Trophoblast cell (in vitro differentiated cells and primary cell): ENCODE results near the gene CCDC137.

ENCODE experiments used
- DNase-seq, 2 donors: peaks; one replicate each; pipeline ENCODE4 v3.0.0-alpha.2; 2016
- H2AFZ ChIP-seq: 2 replicates; pipeline ENCODE4 v1.6.1; 2013; ENCODE audit warnings: low read length, moderate library complexity, mild to moderate bottlenecking; ENCODE audit not compliant: insufficient read depth, poor library complexity
- H2AK5ac ChIP-seq: 2 replicates; pipeline ENCODE4 v1.6.1; 2013; ENCODE audit warnings: mild to moderate bottlenecking, low read length
- H2BK120ac ChIP-seq: 2 replicates; pipeline ENCODE4 v1.6.1; 2013; ENCODE audit warnings: low read length, mild to moderate bottlenecking, moderate library complexity; ENCODE audit not compliant: insufficient read depth, poor library complexity
- H2BK12ac ChIP-seq: 2 replicates; pipeline ENCODE4 v1.6.1; 2013; ENCODE audit warnings: mild to moderate bottlenecking, low read length, moderate library complexity
- H2BK5ac ChIP-seq: 2 replicates; pipeline ENCODE4 v1.6.1; 2013; ENCODE audit warnings: low read length, low read depth, moderate library complexity, mild to moderate bottlenecking; ENCODE audit not compliant: poor library complexity
- H3K14ac ChIP-seq: 2 replicates; pipeline ENCODE4 v1.6.1; 2013; ENCODE audit warnings: mild to moderate bottlenecking, low read length
- H3K18ac ChIP-seq: 2 replicates; pipeline ENCODE4 v1.6.1; 2013; ENCODE audit warnings: mild to moderate bottlenecking, low read length
- H3K23ac ChIP-seq: 2 replicates; pipeline ENCODE4 v1.6.1; 2013; ENCODE audit warnings: low read length
- H3K27ac ChIP-seq: 2 replicates; pipeline ENCODE4 v1.5.1; 2013; ENCODE audit warnings: low read depth, mild to moderate bottlenecking, inconsistent platforms, low read length, moderate library complexity
- H3K27me3 ChIP-seq: 2 replicates; pipeline ENCODE4 v1.6.1; 2013; ENCODE audit warnings: inconsistent platforms, mild to moderate bottlenecking, low read length, moderate library complexity; ENCODE audit not compliant: insufficient read depth
- H3K36me3 ChIP-seq, 2 experiments: 1 replicate in 1 of 2; 2 replicates in 1 of 2; pipeline ENCODE4 v1.6.1; 2013; ENCODE audit warnings: low read length in 2 of 2, mild to moderate bottlenecking in 2 of 2, moderate library complexity in 1 of 2; ENCODE audit not compliant: insufficient read depth in 2 of 2, control insufficient read depth in 1 of 2
- H3K4ac ChIP-seq: 2 replicates; pipeline ENCODE4 v1.6.1; 2013; ENCODE audit warnings: low read depth, mild to moderate bottlenecking, low read length, moderate library complexity
- H3K4me1 ChIP-seq, 2 experiments: 1 replicate in 1 of 2; 2 replicates in 1 of 2; pipeline ENCODE4 v1.6.1; 2013; ENCODE audit warnings: low read length in 2 of 2, mild to moderate bottlenecking in 2 of 2, moderate library complexity in 1 of 2; ENCODE audit not compliant: insufficient read depth in 2 of 2, control insufficient read depth in 1 of 2
- H3K4me2 ChIP-seq: 2 replicates; pipeline ENCODE4 v1.6.1; 2013; ENCODE audit warnings: inconsistent platforms, mild to moderate bottlenecking, low read length, moderate library complexity
- H3K4me3 ChIP-seq: 2 replicates; pipeline ENCODE4 v1.5.1; 2013; ENCODE audit warnings: mild to moderate bottlenecking, low read depth, low read length, inconsistent platforms
- H3K79me1 ChIP-seq: one replicate; pipeline ENCODE4 v1.6.1; 2013; ENCODE audit warnings: low read length
- H3K79me2 ChIP-seq: 2 replicates; pipeline ENCODE4 v1.6.1; 2013; ENCODE audit warnings: low read length, mild to moderate bottlenecking; ENCODE audit not compliant: control insufficient read depth, insufficient read depth, poor library complexity
- H3K9ac ChIP-seq: 2 replicates; pipeline ENCODE4 v1.6.1; 2013; ENCODE audit warnings: mild to moderate bottlenecking, low read length
- H3K9me3 ChIP-seq: 2 replicates; pipeline ENCODE4 v1.6.1; 2013; ENCODE audit warnings: low read depth, mild to moderate bottlenecking, control low read depth, inconsistent platforms, low read length; ENCODE audit not compliant: insufficient read depth
- H4K12ac ChIP-seq: 2 replicates; pipeline ENCODE4 v1.6.1; 2013; ENCODE audit warnings: low read depth, mild to moderate bottlenecking, low read length, moderate library complexity
- H4K8ac ChIP-seq: 2 replicates; pipeline ENCODE4 v1.6.1; 2013; ENCODE audit warnings: low read depth, mild to moderate bottlenecking, low read length, moderate library complexity
- H4K91ac ChIP-seq: one replicate; pipeline ENCODE4 v1.6.1; 2013; ENCODE audit warnings: low read depth, mild to moderate bottlenecking, low read length, moderate library complexity
- WGBS: extraction: QIAGEN DNeasy Blood & Tissue Kit; methylation state at CpG from one replicate; pipeline ENCODE4 v1.1.7; 2013; ENCODE audit warnings: missing lambda C conversion rate; ENCODE audit not compliant: insufficient read length, insufficient coverage; ENCODE audit errors: extremely low coverage; 5-methylcytosine and 5-hydroxymethylcytosine counted together

CCDC137 gene

GRCh38 chr17:81665205-81666091 is 1.1 kb upstream of the CCDC137 start:
- DNase-seq, result no peak
- peak overlapping the region; percentile 95 for H4K8ac ChIP-seq
- peak overlapping the region; percentile 85 for H4K91ac ChIP-seq
- peak overlapping the region; percentile 90 for H3K14ac ChIP-seq
- no peak overlapping the region for H3K27ac ChIP-seq
- H3K9me3 ChIP-seq, result no peaks in the 10 kb centered on the region
- peak overlapping the region; percentile 79 for H4K12ac ChIP-seq
- peaks cover 13% of the 10 kb centered on the region for H3K79me2 ChIP-seq
- H3K79me1 ChIP-seq, result peaks cover 11% of the 10 kb centered on the region
- peaks cover 14 to 23% of the 10 kb centered on the region in 2 experiments for H3K36me3 ChIP-seq
- H2BK5ac ChIP-seq, result peak overlapping the region; percentile 86
- peak overlapping the region; percentile 67 for H3K4me2 ChIP-seq
- peak overlapping the region; percentile 82 for H2BK120ac ChIP-seq
- H3K4me3 ChIP-seq, result peak overlapping the region; percentile 81
- peak overlapping the region; percentile 83 for H3K18ac ChIP-seq
- peak overlapping the region; percentile 56 for H3K4ac ChIP-seq
- no peak overlapping the region for H2BK12ac ChIP-seq
- peaks cover 16 to 18% of the 10 kb centered on the region in 2 experiments for H3K4me1 ChIP-seq
- WGBS, result no CpG with 5 or more reads among the region's 30 CpGs
- H3K23ac ChIP-seq, result no peak overlapping the region
- peak overlapping the region; percentile 67 for H3K9ac ChIP-seq
- H2AK5ac ChIP-seq, result peak overlapping the region; percentile 64
- H2AFZ ChIP-seq, result peak overlapping the region; percentile 82
- no peaks in the 10 kb centered on the region for H3K27me3 ChIP-seq

DNA sequence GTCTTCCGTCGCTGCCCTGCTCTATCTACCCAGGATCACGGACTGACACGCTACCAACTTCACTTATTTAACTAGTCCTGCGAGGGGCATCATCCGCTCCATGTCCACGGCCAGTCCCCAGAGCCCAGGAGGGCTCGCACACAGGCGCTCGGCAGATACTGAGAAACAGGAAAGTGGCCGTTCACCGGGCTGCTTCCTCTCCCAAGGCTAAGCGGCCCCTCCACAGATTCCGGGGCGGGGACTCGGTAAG is 520 bp upstream of the CCDC137 start:
- H3K4me1 ChIP-seq, result peaks cover 16 to 18% of the 10 kb centered on the region in 2 experiments
- no peaks in the 10 kb centered on the region for H3K27me3 ChIP-seq
- peaks cover 18 to 27% of the 10 kb centered on the region in 2 experiments for H3K36me3 ChIP-seq
- peak overlapping the region; percentile 58 for H3K27ac ChIP-seq
- peak overlapping the region; percentile 56 for H3K4ac ChIP-seq
- peak overlapping the region; percentile 67 for H3K4me2 ChIP-seq
- peak overlapping the region; percentile 86 for H2BK5ac ChIP-seq
- H3K79me2 ChIP-seq, result peaks cover 13% of the 10 kb centered on the region
- H3K14ac ChIP-seq, result peak overlapping the region; percentile 90
- peak overlapping the region; percentile 67 for H3K9ac ChIP-seq
- no peak overlapping the region for H3K23ac ChIP-seq
- H2BK120ac ChIP-seq, result peak overlapping the region; percentile 82
- H4K8ac ChIP-seq, result peak overlapping the region; percentile 95
- peak overlapping the region; percentile 79 for H4K12ac ChIP-seq
- no CpG with 5 or more reads among the region's 16 CpGs for WGBS
- no peak overlapping the region for H2BK12ac ChIP-seq
- H3K79me1 ChIP-seq, result peaks cover 11% of the 10 kb centered on the region
- H3K4me3 ChIP-seq, result peak overlapping the region; percentile 81
- no peak for DNase-seq
- no peaks in the 10 kb centered on the region for H3K9me3 ChIP-seq
- H3K18ac ChIP-seq, result peak overlapping the region; percentile 83
- H2AFZ ChIP-seq, result peak overlapping the region; percentile 82
- H2AK5ac ChIP-seq, result peak overlapping the region; percentile 64
- peak overlapping the region; percentile 85 for H4K91ac ChIP-seq

- peak in 1 of 2 donors; percentile 24 for DNase-seq
- Histone ChIP-seq H3K4me3 (no peak overlapping the region), H3K4me2 (no peak overlapping the region), H3K4me1 (peaks cover 16 to 18% of the 10 kb centered on the region in 2 experiments), H3K14ac (no peak overlapping the region), H3K4ac (peak overlapping the region; percentile 43), H3K9ac (no peak overlapping the region), H3K79me2 (peaks cover 13% of the 10 kb centered on the region), H4K91ac (no peak overlapping the region), H2BK12ac (no peak overlapping the region), H4K8ac (no peak overlapping the region), H3K36me3 (peaks cover 35 to 44% of the 10 kb centered on the region in 2 experiments), H3K27me3 (no peaks in the 10 kb centered on the region), H3K9me3 (peaks cover 2% of the 10 kb centered on the region), H2BK5ac (no peak overlapping the region), H3K79me1 (peaks cover 11% of the 10 kb centered on the region), H3K18ac (no peak overlapping the region), H2AK5ac (no peak overlapping the region), H2BK120ac (no peak overlapping the region), H3K27ac (no peak overlapping the region), H2AFZ (no peak overlapping the region), H3K23ac (no peak overlapping the region), H4K12ac (no peak overlapping the region)
- WGBS, result no CpG with 5 or more reads among the region's 18 CpGs
These were observed 1.2 kb downstream of the CCDC137 start for GRCh38 chr17:81667754-81668153.

DNA sequence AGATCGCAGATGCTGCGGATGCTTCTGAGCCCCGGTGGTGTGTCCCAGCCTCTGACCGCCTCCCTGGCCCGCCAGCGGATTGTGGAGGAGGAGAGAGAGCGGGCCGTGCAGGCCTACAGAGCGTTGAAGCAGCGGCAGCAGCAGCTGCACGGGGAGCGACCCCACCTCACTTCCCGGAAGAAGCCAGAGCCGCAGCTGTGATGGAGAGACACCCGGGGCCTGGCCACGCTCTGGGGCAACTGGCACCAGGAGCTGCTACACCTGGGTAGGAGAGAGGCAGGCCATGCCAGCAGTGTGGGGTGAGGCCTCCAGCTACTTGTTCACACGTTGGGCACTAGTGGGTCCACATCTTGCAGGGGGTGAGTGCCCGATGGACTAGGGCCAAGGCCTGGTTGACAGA is 6.0 kb downstream of the CCDC137 start:
- Histone ChIP-seq H3K4me1 (peaks cover 3 to 5% of the 10 kb centered on the region in 2 experiments), H4K8ac (no peak overlapping the region), H3K79me1 (no peaks in the 10 kb centered on the region), H2BK5ac (no peak overlapping the region), H2AK5ac (no peak overlapping the region), H4K91ac (no peak overlapping the region), H3K14ac (no peak overlapping the region), H3K9me3 (peaks cover 4% of the 10 kb centered on the region), H2AFZ (no peak overlapping the region), H3K4ac (no peak overlapping the region), H3K27ac (no peak overlapping the region), H3K4me3 (no peak overlapping the region), H3K36me3 (peaks cover 54 to 57% of the 10 kb centered on the region in 2 experiments), H3K4me2 (no peak overlapping the region), H3K27me3 (no peaks in the 10 kb centered on the region), H3K9ac (no peak overlapping the region), H3K23ac (no peak overlapping the region), H2BK12ac (no peak overlapping the region), H3K18ac (no peak overlapping the region), H3K79me2 (no peaks in the 10 kb centered on the region), H4K12ac (no peak overlapping the region), H2BK120ac (no peak overlapping the region)
- no CpG with 5 or more reads among the region's 18 CpGs for WGBS
- DNase-seq, result no peak
